C4-2B (cell line): ENCODE data around the gene SYPL1.

Experiments used
- H3K27ac ChIP-seq: fragments of 450-650 bp; 2 replicates; pipeline ENCODE4 v1.5.1; 2017
- ZFX ChIP-seq: fragments of 450-650 bp; IDR thresholded peaks from 2 replicates; pipeline ENCODE4 v1.6.1; 2017
- TF ChIP-seq, protein P1 (sequence below): fragments of 450-650 bp; conservative IDR thresholded peaks from 2 replicates; pipeline ENCODE4 v1.5.1; 2017; ENCODE audit warnings: mild to moderate bottlenecking

The SYPL1 gene

DNA sequence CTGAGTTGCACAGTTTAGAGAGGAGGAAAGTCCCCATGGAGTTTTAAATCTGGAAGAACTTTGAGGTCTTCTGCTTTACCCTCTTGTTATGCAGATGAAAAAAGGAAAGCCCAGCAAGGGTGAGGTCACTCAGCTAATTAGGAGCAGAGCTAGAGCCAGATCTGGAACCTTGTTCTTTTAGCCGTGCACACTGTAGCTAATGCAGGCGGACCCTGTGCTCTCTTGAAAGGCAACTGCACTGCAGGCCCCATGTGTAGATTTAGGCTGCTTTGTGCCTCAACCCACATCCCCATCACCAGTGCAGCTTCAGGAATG is 63.4 kb downstream of the SYPL1 start:
- TF ChIP-seq, protein P1, sequence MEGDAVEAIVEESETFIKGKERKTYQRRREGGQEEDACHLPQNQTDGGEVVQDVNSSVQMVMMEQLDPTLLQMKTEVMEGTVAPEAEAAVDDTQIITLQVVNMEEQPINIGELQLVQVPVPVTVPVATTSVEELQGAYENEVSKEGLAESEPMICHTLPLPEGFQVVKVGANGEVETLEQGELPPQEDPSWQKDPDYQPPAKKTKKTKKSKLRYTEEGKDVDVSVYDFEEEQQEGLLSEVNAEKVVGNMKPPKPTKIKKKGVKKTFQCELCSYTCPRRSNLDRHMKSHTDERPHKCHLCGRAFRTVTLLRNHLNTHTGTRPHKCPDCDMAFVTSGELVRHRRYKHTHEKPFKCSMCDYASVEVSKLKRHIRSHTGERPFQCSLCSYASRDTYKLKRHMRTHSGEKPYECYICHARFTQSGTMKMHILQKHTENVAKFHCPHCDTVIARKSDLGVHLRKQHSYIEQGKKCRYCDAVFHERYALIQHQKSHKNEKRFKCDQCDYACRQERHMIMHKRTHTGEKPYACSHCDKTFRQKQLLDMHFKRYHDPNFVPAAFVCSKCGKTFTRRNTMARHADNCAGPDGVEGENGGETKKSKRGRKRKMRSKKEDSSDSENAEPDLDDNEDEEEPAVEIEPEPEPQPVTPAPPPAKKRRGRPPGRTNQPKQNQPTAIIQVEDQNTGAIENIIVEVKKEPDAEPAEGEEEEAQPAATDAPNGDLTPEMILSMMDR, result no peak
- no peak for TF ChIP-seq ZFX
- H3K27ac ChIP-seq, result no peak overlapping the region

DNA sequence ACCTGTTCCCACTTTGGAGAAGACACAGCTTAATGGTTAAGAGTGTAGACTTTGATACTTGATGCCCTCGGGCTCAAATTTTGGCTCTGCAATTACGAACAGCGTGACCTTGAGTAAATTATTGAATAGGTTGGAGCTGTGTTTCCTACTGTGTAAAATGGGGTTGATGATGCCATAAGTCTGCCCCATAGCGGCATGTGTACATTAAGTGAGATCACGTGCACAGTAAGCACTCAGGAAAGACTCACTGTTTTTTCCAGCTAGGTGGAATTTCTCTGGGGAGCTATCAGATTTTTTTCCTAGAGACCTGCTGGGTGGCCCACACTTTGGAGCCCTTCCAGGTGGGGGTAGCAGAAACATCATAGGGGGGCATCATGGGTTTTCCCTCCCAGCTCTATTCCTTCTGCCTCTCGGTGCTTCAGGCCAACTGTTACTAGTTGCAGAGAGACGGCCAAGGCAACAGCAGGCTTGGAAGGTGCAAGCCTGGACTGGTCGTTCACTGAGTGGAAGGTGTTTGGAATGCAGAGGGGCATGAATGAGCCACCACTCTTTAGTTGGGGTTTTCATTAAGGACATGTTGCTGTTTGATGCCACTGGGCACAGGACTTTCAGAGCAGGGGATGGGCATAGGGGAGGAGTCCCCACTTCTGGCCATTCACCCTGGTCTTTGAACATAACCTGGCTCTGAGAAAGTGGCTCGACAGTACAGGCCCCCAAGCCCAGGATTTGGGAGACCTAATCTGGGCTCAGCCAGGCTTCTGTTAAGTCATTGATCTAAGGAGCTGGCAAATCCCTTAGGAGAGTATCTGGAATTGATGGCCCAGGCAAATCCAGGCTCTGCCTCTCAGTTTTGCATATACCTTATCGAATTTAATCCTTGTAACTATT is 64.0 kb downstream of the SYPL1 start:
- TF ChIP-seq, protein P1, result no peak
- TF ChIP-seq ZFX, result no peak

DNA sequence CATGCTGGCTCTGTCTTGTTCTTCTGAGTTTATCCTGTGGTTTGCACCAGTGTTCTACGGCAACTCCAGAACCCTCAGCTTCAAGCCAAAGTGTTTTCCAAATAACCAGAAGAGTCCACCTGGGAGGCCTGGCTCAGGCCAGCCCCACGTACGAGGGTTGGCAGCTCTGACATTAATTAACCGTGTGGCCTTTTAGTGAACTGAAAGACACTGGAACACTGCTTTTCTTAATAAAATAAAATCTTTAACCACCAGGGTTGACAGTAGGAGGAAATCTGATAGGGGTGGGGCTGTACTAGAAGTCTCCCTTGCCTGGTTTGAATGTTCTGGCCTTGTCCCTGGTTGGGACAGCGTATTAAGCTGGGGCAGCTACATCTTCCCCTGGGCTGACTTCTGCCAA is 64.9 kb downstream of the SYPL1 start:
- no peak for TF ChIP-seq ZFX
- TF ChIP-seq, protein P1, result no peak
- no peak overlapping the region for H3K27ac ChIP-seq

More for the DNA sequence above, 64.0 kb downstream of the SYPL1 start:
- H3K27ac ChIP-seq, result no peak overlapping the region

- no peak overlapping the region for H3K27ac ChIP-seq
- TF ChIP-seq, protein P1, result no peak
- TF ChIP-seq ZFX, result no peak
Measured at GRCh38 chr7:106045586-106045985, 66.5 kb downstream of the SYPL1 start.

GRCh38 chr7:106045139-106045538 is 67.0 kb downstream of the SYPL1 start:
- no peak for TF ChIP-seq ZFX
- TF ChIP-seq, protein P1, result no peak
- H3K27ac ChIP-seq, result no peak overlapping the region

DNA sequence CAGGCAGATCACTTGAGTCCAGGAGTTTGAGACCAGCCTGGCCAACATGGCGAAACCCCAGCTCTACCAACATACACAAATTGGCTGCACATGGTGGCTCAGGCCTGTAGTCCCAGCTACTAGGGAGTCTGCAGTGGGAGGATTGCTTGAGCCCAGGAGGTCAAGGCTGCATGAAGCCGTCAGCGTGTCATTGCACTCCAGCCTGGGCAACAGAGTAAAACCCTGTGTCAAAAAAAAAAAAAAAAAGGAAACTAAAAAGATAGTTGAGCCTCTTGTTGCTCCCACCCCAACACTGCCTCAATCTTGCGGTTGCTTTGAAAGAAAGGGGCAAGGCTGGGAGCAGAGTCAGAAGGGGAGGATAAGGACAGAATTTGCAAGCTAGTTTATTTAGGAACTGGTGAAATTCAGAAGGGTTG is 69.9 kb downstream of the SYPL1 start:
- H3K27ac ChIP-seq, result no peak overlapping the region
- TF ChIP-seq ZFX, result no peak
- TF ChIP-seq, protein P1, result no peak

- TF ChIP-seq, protein P1, result peak; percentile 92
- no peak for TF ChIP-seq ZFX
- H3K27ac ChIP-seq, result no peak overlapping the region
Measured at GRCh38 chr7:106041140-106041717, 70.9 kb downstream of the SYPL1 start.
